AG08396 (cell line): Measurements from ENCODE around the gene PRPH.
A peak's percentile ranks its signal among the peaks of the same experiment; 100 is the strongest.
"Not testable (repeated sequence)": the region's sequence is repeated elsewhere in the genome, so short reads cannot be mapped to it uniquely, and the experiment has no call there.

Source experiments
- DNase-seq: peaks from one replicate; pipeline ENCODE4 v3.0.0; 2012; ENCODE audit warnings: low spot score, mixed read lengths

The PRPH gene

DNA sequence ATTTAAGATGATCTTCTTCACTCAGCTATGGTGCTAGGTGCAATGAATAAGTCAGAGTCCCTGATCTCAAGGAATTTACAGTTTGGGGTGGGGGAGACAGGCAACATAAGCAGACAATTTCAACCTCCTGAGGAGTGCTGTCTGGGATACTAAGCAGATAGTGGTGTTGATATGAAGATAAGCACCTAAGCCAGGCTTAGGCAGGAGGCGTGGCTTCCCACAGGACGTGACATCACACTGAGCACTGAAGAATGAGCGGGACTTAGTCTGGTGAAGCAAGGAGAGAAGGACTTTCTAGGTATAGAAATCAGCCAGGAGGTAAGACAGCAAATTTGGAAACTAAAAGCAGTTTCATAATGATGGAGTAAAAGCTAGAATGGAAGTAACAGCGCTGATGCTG lies 6.8 kb downstream of the PRPH start:
- no peak for DNase-seq

GRCh38 chr12:49304161-49304560 lies 9.2 kb downstream of the PRPH start:
- DNase-seq: peak; percentile 64

- DNase-seq: no peak
Observed at GRCh38 chr12:49305762-49306510, 11.0 kb downstream of the PRPH start.

GRCh38 chr12:49309386-49309785 lies 14.4 kb downstream of the PRPH start:
- DNase-seq: no peak

GRCh38 chr12:49310451-49311000 lies 15.6 kb downstream of the PRPH start:
- DNase-seq: not testable (repeated sequence)

- no peak for DNase-seq
Observed at GRCh38 chr12:49314811-49315210, 19.9 kb downstream of the PRPH start.

GRCh38 chr12:49317118-49317517 lies 22.2 kb downstream of the PRPH start:
- not testable (repeated sequence) for DNase-seq

- not testable (repeated sequence) for DNase-seq
Observed at GRCh38 chr12:49320411-49321103, 25.6 kb downstream of the PRPH start.

- no peak for DNase-seq
Observed at GRCh38 chr12:49322367-49322707, 27.4 kb downstream of the PRPH start.

DNA sequence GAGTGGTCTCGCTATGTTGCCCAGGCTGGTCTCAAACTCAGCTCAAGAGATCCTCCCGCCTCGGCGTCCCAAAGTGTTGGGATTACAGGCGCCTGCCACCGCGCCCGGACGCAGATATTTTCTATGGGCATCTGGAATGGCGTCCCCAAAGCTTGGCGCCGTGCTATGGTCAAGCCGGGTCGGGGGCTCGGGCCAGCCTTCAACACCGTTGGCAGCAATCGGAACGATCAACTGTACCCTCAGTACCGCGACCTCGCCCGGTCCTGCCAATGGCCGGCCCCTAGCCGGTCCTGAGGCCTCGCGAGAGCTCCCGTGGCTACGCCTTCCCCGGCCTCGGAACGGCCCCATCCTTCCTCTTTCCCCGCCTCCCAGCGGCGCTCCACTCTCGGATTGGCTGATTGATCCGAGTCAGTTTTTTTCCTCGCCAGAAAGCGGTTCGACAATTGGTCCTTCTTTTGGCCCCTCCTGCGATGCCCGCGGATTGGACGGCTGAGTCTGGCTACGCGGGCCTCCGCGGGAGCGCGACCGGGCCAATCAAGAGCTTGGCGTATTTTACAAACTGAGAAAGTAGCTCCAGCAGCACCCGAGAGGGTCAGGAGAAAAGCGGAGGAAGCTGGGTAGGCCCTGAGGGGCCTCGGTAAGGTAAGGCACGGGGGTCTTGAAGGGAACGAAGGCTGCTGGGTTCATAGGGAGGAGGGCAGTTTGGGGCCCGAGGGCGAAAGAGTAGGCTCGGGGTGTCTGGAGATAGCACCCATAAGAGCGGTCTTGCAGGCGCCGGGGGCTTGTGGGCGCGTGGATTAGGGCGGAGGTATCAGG lies 28.0 kb downstream of the PRPH start, which contains the start of gene TROAP:
Gene TROAP (plus strand): TSS at position 548 of the 816 bp plus-strand sequence. CDS start 354 bp downstream, outside the sequence.
- peak; percentile 99 for DNase-seq

DNA sequence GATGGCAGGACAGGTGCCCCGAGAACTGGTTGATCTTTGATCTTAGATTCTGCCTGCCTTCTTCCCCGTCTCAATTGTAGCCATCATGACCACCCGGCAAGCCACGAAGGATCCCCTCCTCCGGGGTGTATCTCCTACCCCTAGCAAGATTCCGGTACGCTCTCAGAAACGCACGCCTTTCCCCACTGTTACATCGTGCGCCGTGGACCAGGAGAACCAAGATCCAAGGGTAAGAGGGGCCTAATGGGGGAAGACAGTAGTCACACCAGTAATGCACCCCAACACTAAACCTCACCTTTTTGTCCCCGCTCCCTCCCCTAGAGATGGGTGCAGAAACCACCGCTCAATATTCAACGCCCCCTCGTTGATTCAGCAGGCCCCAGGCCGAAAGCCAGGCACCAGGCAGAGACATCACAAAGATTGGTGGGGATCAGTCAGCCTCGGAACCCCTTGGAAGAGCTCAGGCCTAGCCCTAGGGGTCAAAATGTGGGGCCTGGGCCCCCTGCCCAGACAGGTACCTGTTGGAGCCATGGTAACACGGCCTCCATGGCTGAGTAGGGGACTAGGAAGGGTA lies 28.7 kb downstream of the PRPH start:
- no peak for DNase-seq

GRCh38 chr12:49325606-49326005 lies 30.7 kb downstream of the PRPH start:
- no peak for DNase-seq

GRCh38 chr12:49327368-49327767 lies 32.4 kb downstream of the PRPH start:
- no peak for DNase-seq

GRCh38 chr12:49327887-49328286 lies 32.9 kb downstream of the PRPH start:
- no peak for DNase-seq

DNA sequence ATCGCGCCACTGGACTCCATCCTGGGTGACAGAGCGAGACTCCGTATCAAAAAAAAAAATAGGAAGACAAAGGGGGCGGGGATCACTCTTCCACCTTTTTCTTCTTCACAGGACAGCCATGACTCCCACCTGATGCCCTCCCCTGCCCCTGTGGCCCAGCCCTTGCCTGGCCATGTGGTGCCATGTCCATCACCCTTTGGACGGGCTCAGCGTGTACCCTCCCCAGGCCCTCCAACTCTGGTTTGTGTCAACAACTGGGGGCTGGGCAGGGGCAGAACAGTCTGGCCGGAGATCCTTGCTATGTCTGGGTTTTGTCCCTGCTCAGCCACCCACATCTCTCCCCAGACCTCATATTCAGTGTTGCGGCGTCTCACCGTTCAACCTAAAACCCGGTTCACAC lies 33.9 kb downstream of the PRPH start:
- no peak for DNase-seq

GRCh38 chr12:49330032-49330619 lies 35.2 kb downstream of the PRPH start:
- DNase-seq: no peak

GRCh38 chr12:49330631-49331379 lies 35.9 kb downstream of the PRPH start:
- DNase-seq: no peak

DNA sequence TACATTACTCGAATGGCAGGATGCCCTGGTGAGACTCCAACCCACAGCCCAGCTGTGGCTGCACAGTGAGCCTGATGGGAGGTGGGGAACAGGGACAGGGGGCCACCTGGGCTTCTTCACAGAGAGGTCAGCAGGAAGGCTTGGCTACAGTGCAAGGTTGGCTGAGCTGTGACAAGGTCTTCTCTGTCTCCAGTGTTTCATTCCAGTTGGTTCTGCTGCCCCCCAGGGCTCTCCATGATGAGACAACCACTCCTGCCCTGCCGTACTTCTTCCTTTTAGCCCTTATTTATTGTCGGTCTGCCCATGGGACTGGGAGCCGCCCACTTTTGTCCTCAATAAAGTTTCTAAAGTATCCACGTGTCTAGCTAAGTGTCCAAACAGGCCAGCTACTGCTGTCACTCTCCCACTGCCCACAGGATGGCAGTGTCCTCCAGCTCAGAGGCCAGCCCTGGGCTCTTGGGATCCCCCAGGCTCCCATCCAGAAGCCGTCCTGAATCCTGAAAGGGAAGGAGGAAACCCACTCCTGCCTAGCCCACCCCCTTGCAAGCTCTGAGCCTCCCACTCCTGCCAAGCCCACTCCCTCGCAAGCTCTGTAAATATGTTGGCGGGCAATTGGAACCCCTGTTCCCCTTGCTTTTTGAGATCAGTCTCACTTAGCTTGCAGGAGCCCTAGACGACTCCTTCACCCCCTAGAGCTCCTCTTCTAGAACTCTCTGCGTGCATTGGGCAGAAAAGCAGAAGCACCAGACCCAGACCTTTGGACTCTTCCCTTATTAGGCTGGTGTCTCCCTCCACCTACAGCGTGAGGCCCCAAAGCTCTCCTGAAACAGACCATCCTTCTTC lies 36.7 kb downstream of the PRPH start:
- peak; percentile 89 for DNase-seq

- no peak for DNase-seq
Observed at GRCh38 chr12:49332441-49332861, 37.5 kb downstream of the PRPH start.

DNA sequence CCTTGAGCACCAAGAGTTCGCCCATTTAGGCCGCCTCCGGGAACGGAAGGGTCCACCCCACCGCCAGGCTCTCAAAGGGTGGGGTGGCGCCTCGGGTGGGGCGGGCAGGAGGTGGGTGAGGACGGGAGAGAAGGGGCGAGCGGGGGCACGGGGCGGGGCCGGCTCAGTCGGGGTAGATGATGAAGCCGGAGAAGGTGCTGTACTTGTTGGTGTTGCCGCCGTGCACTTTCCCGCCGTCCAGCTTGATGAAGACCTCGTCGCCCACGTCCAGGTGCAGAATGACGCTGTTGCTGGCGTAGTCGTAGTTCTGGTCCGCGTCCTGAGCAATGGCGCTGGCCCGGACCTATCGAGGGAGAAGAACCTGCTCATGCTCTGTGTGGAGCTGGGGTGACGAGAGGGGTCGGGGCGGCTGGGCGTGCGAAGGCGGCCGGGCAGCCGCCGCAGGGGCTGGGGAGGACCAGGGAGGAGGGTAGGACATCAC lies 38.0 kb downstream of the PRPH start:
- DNase-seq: no peak
